ENCODE results near the gene SGCD.

- TF ChIP-seq CTCF (IDR thresholded peaks at IDR 0.05) (no peak), POLR2A (IDR thresholded peaks at IDR 0.05) (no peak)
Observed at GRCh38 chr5:156774273-156774672, 447.3 kb downstream of the SGCD start.
